ENCODE measurements around the gene GABBR2. TPM values are rescaled to one million over a fixed set of nuclear protein-coding genes. Genes with fewer than 3 reads are reported as not detected.

GABBR2 gene
- total RNA-seq, 1 experiment from 2014 or later, result not detected

DNA sequence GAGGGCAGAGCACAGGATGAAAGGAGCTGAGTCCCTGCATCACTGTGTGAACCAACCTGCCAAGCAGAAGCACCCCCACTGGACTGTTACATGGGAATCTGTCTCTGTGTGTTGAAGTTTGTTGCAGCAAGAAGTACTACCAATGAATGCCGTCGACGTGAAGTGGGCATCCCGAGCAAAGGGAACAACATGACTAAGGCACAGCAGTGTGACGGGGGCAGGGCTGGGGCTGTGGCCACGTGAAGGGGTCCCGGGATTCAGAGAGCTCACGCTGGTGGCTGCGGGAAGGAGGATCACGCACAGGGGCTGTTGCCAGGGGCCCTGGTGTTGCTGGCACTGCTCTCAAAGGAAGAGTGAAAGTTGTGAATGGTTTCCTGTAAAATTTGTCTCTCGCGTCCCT is 27.5 kb upstream of the GABBR2 start:
- ChIA-PET POLR2A (ENCODE audit: low non-redundant PET) (no interaction called here), CTCF (no interaction called here)
- no peaks in the 10 kb centered on the region for H3K4me1 ChIP-seq (ENCODE audit: insufficient read depth, low read length, poor library complexity, severe bottlenecking)
- no peak overlapping the region for H3K4me3 ChIP-seq (ENCODE audit: low read depth, low read length, poor library complexity, severe bottlenecking)
- intact Hi-C loops (cut with micrococcal nuclease; ENCODE audit: unreplicated experiment), result no loop called here
- no TSS peak for BruUV-seq (replicated peaks)
- H3K27ac ChIP-seq (ENCODE audit: low read depth, low read length, poor library complexity, severe bottlenecking), result no peak overlapping the region
- H3K27me3 ChIP-seq (replicated peaks; ENCODE audit: insufficient read depth, low read depth, low read length, poor library complexity), result no peaks in the 10 kb centered on the region
- TF ChIP-seq, protein P1, sequence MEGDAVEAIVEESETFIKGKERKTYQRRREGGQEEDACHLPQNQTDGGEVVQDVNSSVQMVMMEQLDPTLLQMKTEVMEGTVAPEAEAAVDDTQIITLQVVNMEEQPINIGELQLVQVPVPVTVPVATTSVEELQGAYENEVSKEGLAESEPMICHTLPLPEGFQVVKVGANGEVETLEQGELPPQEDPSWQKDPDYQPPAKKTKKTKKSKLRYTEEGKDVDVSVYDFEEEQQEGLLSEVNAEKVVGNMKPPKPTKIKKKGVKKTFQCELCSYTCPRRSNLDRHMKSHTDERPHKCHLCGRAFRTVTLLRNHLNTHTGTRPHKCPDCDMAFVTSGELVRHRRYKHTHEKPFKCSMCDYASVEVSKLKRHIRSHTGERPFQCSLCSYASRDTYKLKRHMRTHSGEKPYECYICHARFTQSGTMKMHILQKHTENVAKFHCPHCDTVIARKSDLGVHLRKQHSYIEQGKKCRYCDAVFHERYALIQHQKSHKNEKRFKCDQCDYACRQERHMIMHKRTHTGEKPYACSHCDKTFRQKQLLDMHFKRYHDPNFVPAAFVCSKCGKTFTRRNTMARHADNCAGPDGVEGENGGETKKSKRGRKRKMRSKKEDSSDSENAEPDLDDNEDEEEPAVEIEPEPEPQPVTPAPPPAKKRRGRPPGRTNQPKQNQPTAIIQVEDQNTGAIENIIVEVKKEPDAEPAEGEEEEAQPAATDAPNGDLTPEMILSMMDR (conservative IDR thresholded peaks at IDR 0.05; ENCODE audit: low read depth, low read length), result no peak
- no peak for TF ChIP-seq EZH2 (IDR thresholded peaks at IDR 0.05; ENCODE audit: borderline replicate concordance, low read depth, low read length, poor library complexity, severe bottlenecking)
- no peak for DNase-seq (ENCODE audit: low spot score)
- H3K9me3 ChIP-seq (ENCODE audit: low read depth, low read length, poor library complexity, severe bottlenecking), result no peaks in the 10 kb centered on the region
- H3K36me3 ChIP-seq (ENCODE audit: insufficient read depth, low read length, poor library complexity, severe bottlenecking), result no peaks in the 10 kb centered on the region

DNA sequence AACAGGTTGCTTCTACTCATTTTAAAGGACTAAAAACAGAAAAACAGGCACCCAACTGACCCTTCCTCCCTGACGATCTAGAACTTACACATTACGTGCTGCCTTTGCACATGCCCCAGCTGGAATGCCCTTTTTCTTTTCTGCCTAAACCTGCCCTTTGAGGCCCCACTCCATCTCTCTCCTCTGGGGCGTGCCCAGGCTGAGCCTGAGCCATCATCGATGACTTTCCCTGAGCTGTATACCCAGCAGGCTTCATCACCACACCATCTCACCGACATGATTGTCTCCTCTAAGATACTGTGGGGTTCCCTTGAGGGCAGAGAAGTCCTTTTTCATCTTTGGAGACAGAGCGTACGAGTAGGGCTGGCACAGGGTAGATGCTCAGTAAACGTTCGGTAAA is 24.1 kb upstream of the GABBR2 start:
- no TSS peak for BruUV-seq (replicated peaks)
- ChIA-PET CTCF (no interaction called here), POLR2A (ENCODE audit: low non-redundant PET) (no interaction called here)
- Histone ChIP-seq H3K27me3 (replicated peaks; ENCODE audit: insufficient read depth, low read depth, low read length, poor library complexity) (no peaks in the 10 kb centered on the region), H3K4me3 (ENCODE audit: low read depth, low read length, poor library complexity, severe bottlenecking) (no peak overlapping the region), H3K9me3 (ENCODE audit: low read depth, low read length, poor library complexity, severe bottlenecking) (no peaks in the 10 kb centered on the region), H3K4me1 (ENCODE audit: insufficient read depth, low read length, poor library complexity, severe bottlenecking) (no peaks in the 10 kb centered on the region), H3K27ac (ENCODE audit: low read depth, low read length, poor library complexity, severe bottlenecking) (no peak overlapping the region), H3K36me3 (ENCODE audit: insufficient read depth, low read length, poor library complexity, severe bottlenecking) (no peaks in the 10 kb centered on the region)
- TF ChIP-seq EZH2 (IDR thresholded peaks at IDR 0.05; ENCODE audit: borderline replicate concordance, low read depth, low read length, poor library complexity, severe bottlenecking), result no peak
- TF ChIP-seq, protein P1 (conservative IDR thresholded peaks at IDR 0.05; ENCODE audit: low read depth, low read length), result no peak
- intact Hi-C loops (cut with micrococcal nuclease; ENCODE audit: unreplicated experiment), result no loop called here
- no peak for DNase-seq (ENCODE audit: low spot score)

DNA sequence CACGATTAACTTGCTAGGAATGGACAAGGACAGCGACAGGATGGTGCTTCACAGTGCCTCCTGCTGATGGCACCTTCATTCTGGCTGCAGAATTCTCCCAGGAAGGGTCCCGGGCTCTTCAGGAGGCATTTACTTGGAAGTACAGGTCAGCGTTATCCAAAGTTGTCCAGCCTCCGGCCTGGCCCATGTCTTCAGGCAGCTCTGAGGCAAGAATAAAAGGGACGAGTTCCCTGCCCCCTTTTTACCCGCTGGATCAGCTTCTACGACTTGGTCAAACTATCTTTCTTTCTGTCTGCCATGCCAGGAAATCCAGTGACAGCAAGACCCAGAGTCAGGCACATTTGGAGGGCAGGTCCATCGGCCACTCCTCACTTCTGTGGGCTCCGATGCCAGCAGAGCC is 23.4 kb upstream of the GABBR2 start:
- H3K36me3 ChIP-seq (ENCODE audit: insufficient read depth, low read length, poor library complexity, severe bottlenecking), result no peaks in the 10 kb centered on the region
- POLR2A ChIA-PET (ENCODE audit: low non-redundant PET), result no interaction called here
- no peak for TF ChIP-seq EZH2 (IDR thresholded peaks at IDR 0.05; ENCODE audit: borderline replicate concordance, low read depth, low read length, poor library complexity, severe bottlenecking)
- TF ChIP-seq, protein P1 (conservative IDR thresholded peaks at IDR 0.05; ENCODE audit: low read depth, low read length), result no peak

More for the DNA sequence above, 23.4 kb upstream of the GABBR2 start:
- CTCF ChIA-PET, result no interaction called here
- H3K9me3 ChIP-seq (ENCODE audit: low read depth, low read length, poor library complexity, severe bottlenecking), result no peaks in the 10 kb centered on the region
- intact Hi-C loops (cut with micrococcal nuclease; ENCODE audit: unreplicated experiment), result no loop called here
- H3K27me3 ChIP-seq (replicated peaks; ENCODE audit: insufficient read depth, low read depth, low read length, poor library complexity), result no peaks in the 10 kb centered on the region
- DNase-seq (ENCODE audit: low spot score), result no peak
- H3K4me3 ChIP-seq (ENCODE audit: low read depth, low read length, poor library complexity, severe bottlenecking), result no peak overlapping the region
- no peak overlapping the region for H3K27ac ChIP-seq (ENCODE audit: low read depth, low read length, poor library complexity, severe bottlenecking)
- BruUV-seq (replicated peaks), result no TSS peak
- H3K4me1 ChIP-seq (ENCODE audit: insufficient read depth, low read length, poor library complexity, severe bottlenecking), result no peaks in the 10 kb centered on the region

Measured in A673 (cell line).